Transverse colon (tissue), 4 donors: Measurements from ENCODE around the gene LIPJ.

ENCODE experiments used
- EP300 ChIP-seq: sonication (generic); formaldehyde crosslinking; IDR thresholded peaks from one replicate; pipeline ENCODE4 v1.6.1; 2017; ENCODE audit warnings: antibody characterized with exemption, low read depth
- POLR2A ChIP-seq: fragments of 450-650 bp; IDR thresholded peaks from one replicate; pipeline ENCODE4 v1.6.1; 2016; ENCODE audit warnings: antibody characterized with exemption, mild to moderate bottlenecking, moderate library complexity
- POLR2AphosphoS5 ChIP-seq, 3 donors: sonication (generic); formaldehyde crosslinking; IDR thresholded peaks; one replicate each; pipeline ENCODE4 v1.6.1; 2016; ENCODE audit warnings: antibody characterized with exemption in 3 of 3
- TF ChIP-seq, protein P1 (sequence below), 5 experiments: fragments of 200-600 bp in 3 of 5; fragments of 450-650 bp in 2 of 5; sonication (generic) in 3 of 5; IDR thresholded peaks; 1 replicate in 2 of 5; 2 replicates in 3 of 5; pipeline ENCODE4 v1.5.1; 2016 to 2017; ENCODE audit warnings: antibody characterized with exemption in 5 of 5, inconsistent platforms in 3 of 5, mild to moderate bottlenecking in 2 of 5, moderate library complexity in 1 of 5

GRCh38 chr10:88623835-88624234 is 37.3 kb downstream of the LIPJ start:
- TF ChIP-seq, protein P1, sequence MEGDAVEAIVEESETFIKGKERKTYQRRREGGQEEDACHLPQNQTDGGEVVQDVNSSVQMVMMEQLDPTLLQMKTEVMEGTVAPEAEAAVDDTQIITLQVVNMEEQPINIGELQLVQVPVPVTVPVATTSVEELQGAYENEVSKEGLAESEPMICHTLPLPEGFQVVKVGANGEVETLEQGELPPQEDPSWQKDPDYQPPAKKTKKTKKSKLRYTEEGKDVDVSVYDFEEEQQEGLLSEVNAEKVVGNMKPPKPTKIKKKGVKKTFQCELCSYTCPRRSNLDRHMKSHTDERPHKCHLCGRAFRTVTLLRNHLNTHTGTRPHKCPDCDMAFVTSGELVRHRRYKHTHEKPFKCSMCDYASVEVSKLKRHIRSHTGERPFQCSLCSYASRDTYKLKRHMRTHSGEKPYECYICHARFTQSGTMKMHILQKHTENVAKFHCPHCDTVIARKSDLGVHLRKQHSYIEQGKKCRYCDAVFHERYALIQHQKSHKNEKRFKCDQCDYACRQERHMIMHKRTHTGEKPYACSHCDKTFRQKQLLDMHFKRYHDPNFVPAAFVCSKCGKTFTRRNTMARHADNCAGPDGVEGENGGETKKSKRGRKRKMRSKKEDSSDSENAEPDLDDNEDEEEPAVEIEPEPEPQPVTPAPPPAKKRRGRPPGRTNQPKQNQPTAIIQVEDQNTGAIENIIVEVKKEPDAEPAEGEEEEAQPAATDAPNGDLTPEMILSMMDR (IDR thresholded peaks at IDR 0.05): no peak
- TF ChIP-seq EP300: no peak
- no peak for TF ChIP-seq POLR2A
- no peak for TF ChIP-seq POLR2AphosphoS5 (IDR thresholded peaks at IDR 0.05)
